Common myeloid progenitor, CD34-positive (primary cell): ENCODE measurements around the gene CD37.
"Not testable (repeated sequence)": the region's sequence is repeated elsewhere in the genome, so short reads cannot be mapped to it uniquely, and the experiment has no call there.

ENCODE experiments used
- CTCF ChIA-PET: fragments of 350-600 bp; sonication (Branson Sonifier 250); formaldehyde crosslinking; loops from one replicate; lab custom pipeline; 2021; ENCODE audit warnings: antibody characterized with exemption; lab: Charles Lee
- POLR2A ChIA-PET: fragments of 350-600 bp; sonication (Branson Sonifier 250); formaldehyde crosslinking; loops from one replicate; lab custom pipeline; 2021; ENCODE audit warnings: antibody characterized with exemption; lab: Charles Lee
- DNase-seq, 3 donors: peaks; one replicate each; pipeline versions ENCODE4 v3.0.0 to v3.0.0-alpha.2; 2013
- H3K27ac ChIP-seq, 2 experiments: 1 replicate in 1 of 2; 2 replicates in 1 of 2; pipeline ENCODE4 v1.7.0; 2013; ENCODE audit warnings: inconsistent platforms in 2 of 2, low read length in 2 of 2, mild to moderate bottlenecking in 2 of 2, low read depth in 1 of 2, moderate library complexity in 1 of 2; ENCODE audit not compliant: severe bottlenecking in 2 of 2, insufficient read depth in 1 of 2, poor library complexity in 1 of 2
- H3K27me3 ChIP-seq, 5 experiments: replicated peaks in 2 of 5; 1 replicate in 3 of 5; 2 replicates in 2 of 5; pipeline versions ENCODE4 v1.6.1 to v1.7.0; 2013; ENCODE audit warnings: low read length in 4 of 5, mild to moderate bottlenecking in 2 of 5, moderate library complexity in 2 of 5, inconsistent platforms in 1 of 5; ENCODE audit not compliant: insufficient read depth in 5 of 5, control insufficient read depth in 4 of 5
- H3K36me3 ChIP-seq, 4 experiments: 1 replicate in 2 of 4; 2 replicates in 2 of 4; pipeline versions ENCODE4 v1.6.1 to v1.7.0; 2013; ENCODE audit warnings: low read length in 3 of 4, control low read depth in 1 of 4, mild to moderate bottlenecking in 1 of 4; ENCODE audit not compliant: control insufficient read depth in 4 of 4, insufficient read depth in 4 of 4
- H3K4me1 ChIP-seq, 4 experiments: 1 replicate in 3 of 4; 2 replicates in 1 of 4; pipeline versions ENCODE4 v1.6.1 to v1.7.1; 2013; ENCODE audit warnings: low read length in 3 of 4, mild to moderate bottlenecking in 3 of 4, control low read depth in 1 of 4, inconsistent platforms in 1 of 4, moderate library complexity in 1 of 4; ENCODE audit not compliant: control insufficient read depth in 4 of 4, insufficient read depth in 4 of 4; ENCODE audit errors: control extremely low read depth in 1 of 4
- H3K4me3 ChIP-seq, 7 experiments: 1 replicate in 4 of 7; 2 replicates in 3 of 7; pipeline versions ENCODE4 v1.5.1 to v1.7.0; 2013; ENCODE audit warnings: mild to moderate bottlenecking in 7 of 7, low read length in 6 of 7, moderate library complexity in 6 of 7, inconsistent platforms in 2 of 7, low read depth in 2 of 7, control low read depth in 1 of 7; ENCODE audit not compliant: insufficient read depth in 4 of 7, control insufficient read depth in 1 of 7; ENCODE audit errors: extremely low read depth in 1 of 7
- H3K9me3 ChIP-seq, 5 experiments: 1 replicate in 4 of 5; 2 replicates in 1 of 5; pipeline versions ENCODE4 v1.6.1 to v1.7.1; 2013; ENCODE audit warnings: low read length in 4 of 5, mild to moderate bottlenecking in 2 of 5, inconsistent platforms in 1 of 5, low read depth in 1 of 5, moderate library complexity in 1 of 5; ENCODE audit not compliant: control insufficient read depth in 4 of 5, insufficient read depth in 2 of 5; ENCODE audit errors: control extremely low read depth in 1 of 5
- WGBS: methylation state at CpG from one replicate; pipeline ENCODE4 v1.1.5; 2013; ENCODE audit not compliant: insufficient coverage; 5-methylcytosine and 5-hydroxymethylcytosine counted together

Gene CD37

GRCh38 chr19:49295208-49295880, 39.9 kb upstream of the CD37 start:
- Histone ChIP-seq H3K4me1 (no peaks in the 10 kb centered on the region), H3K36me3 (no peaks in the 10 kb centered on the region), H3K27ac (no peak overlapping the region), H3K9me3 (no peaks in the 10 kb centered on the region), H3K27me3 (no peaks in the 10 kb centered on the region), H3K4me3 (no peak overlapping the region)
- ChIA-PET CTCF (interaction anchor here (1.0 to 1.3 kb wide), 2 partner anchors 10 to 21 kb away, joined by 3 to 4 read pairs; no protein-coding TSS in a partner anchor), POLR2A (interaction anchor here (0.6 kb wide), 1 partner anchor 636 kb away, joined by 4 read pairs; no protein-coding TSS in a partner anchor)
- DNase-seq = no peak
- WGBS = 94% methylated on average over 3 of the region's 8 CpGs

- WGBS = no CpG with 5 or more reads among the region's 3 CpGs
- ChIA-PET CTCF (interaction anchor here (1.4 kb wide), 1 partner anchor 71 kb away, joined by 3 read pairs; no protein-coding TSS in a partner anchor), POLR2A (no interaction called here)
- no peaks in the 10 kb centered on the region for H3K9me3 ChIP-seq
- DNase-seq = no peak
- peaks cover 0 to 4% (median 0%) of the 10 kb centered on the region in 4 experiments for H3K4me1 ChIP-seq
- no peak overlapping the region for H3K4me3 ChIP-seq
- no peak overlapping the region for H3K27ac ChIP-seq
- H3K27me3 ChIP-seq = no peaks in the 10 kb centered on the region
- no peaks in the 10 kb centered on the region for H3K36me3 ChIP-seq
Measured at GRCh38 chr19:49297403-49297802, 37.8 kb upstream of the CD37 start.

DNA sequence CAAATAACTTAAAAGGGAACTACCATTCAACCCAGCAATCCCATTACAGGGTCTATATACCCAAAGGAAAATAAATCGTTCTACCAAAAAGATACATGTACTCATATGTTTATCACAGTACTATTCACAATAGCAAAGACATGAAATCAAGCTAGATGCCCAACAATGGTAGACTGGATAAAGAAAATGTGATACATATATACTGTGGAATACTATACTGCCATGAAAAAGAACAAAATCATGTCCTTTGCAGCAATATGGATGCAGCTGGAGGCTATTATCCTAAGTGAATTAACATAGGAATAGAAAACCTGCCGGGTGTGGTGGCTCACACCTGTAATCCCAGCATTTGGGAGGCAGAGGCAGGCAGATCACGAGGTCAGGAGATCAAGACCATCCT, 36.6 kb upstream of the CD37 start:
- H3K27me3 ChIP-seq, DNase-seq, H3K27ac ChIP-seq, H3K36me3 ChIP-seq, H3K4me1 ChIP-seq, H3K9me3 ChIP-seq, H3K4me3 ChIP-seq, CTCF ChIA-PET, POLR2A ChIA-PET: not testable (repeated sequence)
- WGBS = 100% methylated on average over 1 of the region's 3 CpGs

DNA sequence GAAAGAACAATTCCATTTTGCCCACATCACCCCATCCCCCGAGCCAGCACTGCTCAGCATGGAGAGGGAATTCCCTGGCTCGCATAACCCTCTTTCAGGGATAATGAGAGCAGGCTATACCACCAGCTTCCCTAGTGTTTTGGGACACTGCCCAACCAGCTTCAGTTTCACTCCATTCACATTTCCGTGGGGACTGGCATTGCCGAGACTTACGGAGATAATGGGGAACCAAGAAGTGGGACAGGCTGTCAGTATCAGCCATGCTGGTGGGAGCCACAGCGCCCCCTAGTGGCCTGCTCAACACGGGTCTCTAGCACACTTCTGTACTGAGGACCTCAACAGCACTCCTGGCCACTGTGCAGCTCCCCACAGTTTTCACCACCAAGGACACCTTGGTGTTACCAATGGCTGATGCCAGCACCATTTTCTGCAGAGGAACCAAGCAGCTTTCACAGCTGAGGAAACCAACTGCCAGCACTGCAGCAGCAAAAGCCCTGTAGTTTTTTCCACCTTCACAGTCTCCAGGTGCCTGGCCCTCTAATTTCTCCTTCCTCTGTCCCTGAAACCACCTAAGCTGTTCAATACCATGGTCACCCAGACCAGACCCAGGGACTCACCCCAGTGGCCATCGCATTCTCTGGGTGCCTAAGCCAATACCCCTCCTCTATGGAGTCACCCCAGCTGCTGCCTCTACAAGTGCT, 33.9 kb upstream of the CD37 start:
- ChIA-PET POLR2A (interaction anchor here (0.6 kb wide), 1 partner anchor 13 kb away, joined by 6 read pairs; no protein-coding TSS in a partner anchor), CTCF (interaction anchor here (0.6 to 3.0 kb wide), 24 partner anchors 8 to 1179 kb away, joined by 3 to 16 read pairs (median 4); no protein-coding TSS in a partner anchor)
- Histone ChIP-seq H3K4me3 (peak overlapping the region in 3 of 7 experiments; percentile 36 to 73 (median 43)), H3K27me3 (no peaks in the 10 kb centered on the region), H3K36me3 (no peaks in the 10 kb centered on the region), H3K27ac (no peak overlapping the region), H3K4me1 (peaks cover 0 to 4% (median 0%) of the 10 kb centered on the region in 4 experiments), H3K9me3 (no peaks in the 10 kb centered on the region)
- DNase-seq = peak; percentile 77 to 86 (median 80)
- 41% methylated on average over 7 of the region's 8 CpGs for WGBS

GRCh38 chr19:49301866-49302252, 33.3 kb upstream of the CD37 start:
- no peak overlapping the region for H3K27ac ChIP-seq
- CTCF ChIA-PET = interaction anchor here (0.6 to 3.0 kb wide), 20 partner anchors 9 to 1180 kb away, joined by 3 to 16 read pairs (median 4); no protein-coding TSS in a partner anchor
- 94% methylated on average over 5 of the region's 5 CpGs for WGBS
- H3K27me3 ChIP-seq = no peaks in the 10 kb centered on the region
- no peaks in the 10 kb centered on the region for H3K9me3 ChIP-seq
- POLR2A ChIA-PET = interaction anchor here (0.6 kb wide), 1 partner anchor 12 kb away, joined by 6 read pairs; no protein-coding TSS in a partner anchor
- peaks cover 0 to 4% (median 0%) of the 10 kb centered on the region in 4 experiments for H3K4me1 ChIP-seq
- H3K36me3 ChIP-seq = no peaks in the 10 kb centered on the region
- no peak overlapping the region for H3K4me3 ChIP-seq
- no peak for DNase-seq

GRCh38 chr19:49306734-49307133, 28.5 kb upstream of the CD37 start:
- POLR2A ChIA-PET, H3K27me3 ChIP-seq, DNase-seq, H3K4me1 ChIP-seq, H3K4me3 ChIP-seq, H3K9me3 ChIP-seq, H3K36me3 ChIP-seq, H3K27ac ChIP-seq: not testable (repeated sequence)
- no CpG with 5 or more reads among the region's 7 CpGs for WGBS
- CTCF ChIA-PET = interaction anchor here (1.1 kb wide), 1 partner anchor 21 kb away, joined by 3 read pairs; no protein-coding TSS in a partner anchor
